H1 (cell line): ENCODE results near the gene S100A14. TPM values are rescaled to one million over a fixed set of nuclear protein-coding genes. Genes with fewer than 3 reads are reported as not detected.

ENCODE experiments used
- ASH2L ChIP-seq: fragments of 200-600, 300-600 bp; sonication (generic); IDR thresholded peaks from one replicate; pipeline ENCODE4 v1.7.1; 2017; ENCODE audit warnings: low read length
- BCL11A ChIP-seq, 2 experiments: IDR thresholded peaks; one replicate each; pipeline ENCODE4 v1.6.1; 2011; ENCODE audit warnings: low read depth in 2 of 2, low read length in 2 of 2, mild to moderate bottlenecking in 2 of 2
- BRCA1 ChIP-seq: IDR thresholded peaks from 2 replicates; pipeline ENCODE4 v1.6.1; 2012; ENCODE audit warnings: low read depth, low read length, improper control_type of control experiment
- EP300 ChIP-seq, 2 experiments: IDR thresholded peaks; 1 replicate in 1 of 2; 2 replicates in 1 of 2; pipeline ENCODE4 v1.6.1; 2011 to 2012; ENCODE audit warnings: low read depth in 2 of 2, low read length in 2 of 2, mild to moderate bottlenecking in 2 of 2, borderline replicate concordance in 1 of 2, inconsistent platforms in 1 of 2, moderate library complexity in 1 of 2
- SIRT6 ChIP-seq: IDR thresholded peaks from one replicate; pipeline ENCODE4 v1.7.1; 2012; ENCODE audit warnings: low read length, inconsistent platforms
- SUZ12 ChIP-seq: fragments of 200-600 bp; sonication (generic); IDR thresholded peaks from 2 replicates; pipeline ENCODE4 v1.6.1; 2012; ENCODE audit warnings: mild to moderate bottlenecking, inconsistent platforms, low read length, moderate library complexity, mixed read lengths
- polyA plus RNA-seq, 7 experiments: library from polyadenylated mRNA; depleted of rRNA in 3 of 7; stranded (reverse) in 5 of 7; unstranded in 2 of 7; fragments of >200 nt in 5 of 7; fragments of 200-250 nt in 2 of 7; gene quantifications; 1 replicate in 5 of 7; 2 replicates in 1 of 7; 4 replicates in 1 of 7; pipeline versions ENCODE4 v1.2.1 to v1.2.3, GENCODE V29; 2011 to 2013; ENCODE audit warnings: missing spikeins in 2 of 7, mixed read lengths in 2 of 7
- total RNA-seq: library from RNA; stranded (reverse); fragmentation: NEBNext Ultra II Directional; extraction: Animal tissue kit (Norgen Biotek cat#: 25700); gene quantifications from 2 replicates; pipeline ENCODE4 v1.2.1, GENCODE V29; 2021
- TF ChIP-seq, protein P1 (sequence below), 3 experiments: IDR thresholded peaks; 1 replicate in 2 of 3; 2 replicates in 1 of 3; pipeline versions ENCODE4 v1.5.1 to v1.6.1; 2011; ENCODE audit warnings: low read length in 3 of 3, mild to moderate bottlenecking in 3 of 3, inconsistent platforms in 2 of 3, low read depth in 1 of 3, moderate library complexity in 1 of 3; ENCODE audit not compliant: insufficient read depth in 1 of 3; ENCODE audit errors: control extremely low read depth in 1 of 3

The S100A14 gene
- total and polyA plus RNA-seq, 2 of the 8 experiments (the other 6 are each of a cell fraction or from before 2014, with no cell fraction given): 1.4 to 5.3 TPM

DNA sequence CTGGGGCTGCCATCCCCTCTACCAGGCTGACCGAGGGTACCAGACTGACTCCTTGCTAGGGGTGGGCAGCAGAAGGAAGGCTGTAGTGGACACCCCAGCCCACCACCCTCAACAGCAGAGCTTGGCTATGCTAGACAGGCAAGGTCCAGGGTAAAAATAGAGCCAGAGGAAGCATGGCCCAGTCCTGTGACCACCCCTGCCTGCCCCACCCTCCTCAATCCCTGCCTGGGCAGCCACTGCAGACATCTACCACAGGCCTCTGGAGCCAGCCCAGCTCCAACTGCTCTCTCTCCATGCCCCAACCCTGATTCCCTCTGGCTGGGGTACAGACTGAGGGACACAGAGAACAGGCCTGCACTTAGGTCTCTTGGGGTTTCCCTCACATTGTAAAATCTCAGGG is 13.8 kb upstream of the S100A14 start (continued):
- TF ChIP-seq SUZ12: no peak
- TF ChIP-seq, protein P1, sequence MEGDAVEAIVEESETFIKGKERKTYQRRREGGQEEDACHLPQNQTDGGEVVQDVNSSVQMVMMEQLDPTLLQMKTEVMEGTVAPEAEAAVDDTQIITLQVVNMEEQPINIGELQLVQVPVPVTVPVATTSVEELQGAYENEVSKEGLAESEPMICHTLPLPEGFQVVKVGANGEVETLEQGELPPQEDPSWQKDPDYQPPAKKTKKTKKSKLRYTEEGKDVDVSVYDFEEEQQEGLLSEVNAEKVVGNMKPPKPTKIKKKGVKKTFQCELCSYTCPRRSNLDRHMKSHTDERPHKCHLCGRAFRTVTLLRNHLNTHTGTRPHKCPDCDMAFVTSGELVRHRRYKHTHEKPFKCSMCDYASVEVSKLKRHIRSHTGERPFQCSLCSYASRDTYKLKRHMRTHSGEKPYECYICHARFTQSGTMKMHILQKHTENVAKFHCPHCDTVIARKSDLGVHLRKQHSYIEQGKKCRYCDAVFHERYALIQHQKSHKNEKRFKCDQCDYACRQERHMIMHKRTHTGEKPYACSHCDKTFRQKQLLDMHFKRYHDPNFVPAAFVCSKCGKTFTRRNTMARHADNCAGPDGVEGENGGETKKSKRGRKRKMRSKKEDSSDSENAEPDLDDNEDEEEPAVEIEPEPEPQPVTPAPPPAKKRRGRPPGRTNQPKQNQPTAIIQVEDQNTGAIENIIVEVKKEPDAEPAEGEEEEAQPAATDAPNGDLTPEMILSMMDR (IDR thresholded peaks at IDR 0.05; ENCODE audit: control extremely low read depth in 1 of 3, insufficient read depth in 1 of 3, low read depth in 1 of 3, low read length in 3 of 3): no peak
- no peak for TF ChIP-seq BRCA1
- no peak for TF ChIP-seq BCL11A (IDR thresholded peaks at IDR 0.05; ENCODE audit: low read depth in 2 of 2, low read length in 2 of 2)
- no peak for TF ChIP-seq SIRT6
- TF ChIP-seq EP300 (IDR thresholded peaks at IDR 0.05; ENCODE audit: borderline replicate concordance in 1 of 2, low read depth in 2 of 2, low read length in 2 of 2): no peak
- no peak for TF ChIP-seq ASH2L
